ENCODE measurements around the gene TNNC2.

TNNC2 gene

GRCh38 chr20:45848421-45848820 is 21.3 kb upstream of the TNNC2 start:
- no peak overlapping the region for H3K27ac ChIP-seq
- TF ChIP-seq CTCF (conservative IDR thresholded peaks at IDR 0.05): no peak

- H3K27ac ChIP-seq: no peak overlapping the region
- TF ChIP-seq CTCF (conservative IDR thresholded peaks at IDR 0.05): no peak
Measured at GRCh38 chr20:45845452-45845851, 18.3 kb upstream of the TNNC2 start.

GRCh38 chr20:45843506-45843905 is 16.4 kb upstream of the TNNC2 start:
- H3K27ac ChIP-seq: no peak overlapping the region
- no peak for TF ChIP-seq CTCF (conservative IDR thresholded peaks at IDR 0.05)

GRCh38 chr20:45842169-45842812 is 15.2 kb upstream of the TNNC2 start:
- 0 out of 2 replicates have a peak overlapping the region, but pooled peaks have one; percentile 4 for H3K27ac ChIP-seq
- TF ChIP-seq CTCF (conservative IDR thresholded peaks at IDR 0.05): no peak

- no peak for TF ChIP-seq CTCF (conservative IDR thresholded peaks at IDR 0.05)
- H3K27ac ChIP-seq: no peak overlapping the region
Measured at GRCh38 chr20:45841407-45842129, 14.5 kb upstream of the TNNC2 start.

GRCh38 chr20:45840700-45841198 is 13.6 kb upstream of the TNNC2 start:
- H3K27ac ChIP-seq: no peak overlapping the region
- TF ChIP-seq CTCF (conservative IDR thresholded peaks at IDR 0.05): no peak

- no peak for TF ChIP-seq CTCF (conservative IDR thresholded peaks at IDR 0.05)
- no peak overlapping the region for H3K27ac ChIP-seq
Measured at GRCh38 chr20:45836841-45837240, 9.7 kb upstream of the TNNC2 start.

All from VCaP (cell line).